Colonic mucosa (tissue), 4 donors: ENCODE data around the gene AGAP1. TPM values are rescaled to one million over a fixed set of nuclear protein-coding genes. Genes with fewer than 3 reads are reported as not detected.
A peak's percentile ranks its signal among the peaks of the same experiment; 100 is the strongest.

ENCODE experiments used
- DNase-seq: peaks from one replicate; pipeline ENCODE4 v3.0.0-alpha.2; 2020
- H3K27ac ChIP-seq: fragments of 200-600 bp; one replicate; pipeline ENCODE4 v1.8.0; 2021
- H3K27me3 ChIP-seq: fragments of 200-600 bp; one replicate; pipeline ENCODE4 v1.8.0; 2021
- H3K36me3 ChIP-seq: fragments of 200-600 bp; one replicate; pipeline ENCODE4 v1.8.0; 2021
- H3K4me1 ChIP-seq: fragments of 200-600 bp; one replicate; pipeline ENCODE4 v1.8.0; 2021; ENCODE audit warnings: mild to moderate bottlenecking
- H3K4me3 ChIP-seq: fragments of 200-600 bp; one replicate; pipeline ENCODE4 v1.8.0; 2021
- H3K9ac ChIP-seq, 2 donors: one replicate each; pipeline ENCODE4 v1.7.0; 2013; ENCODE audit warnings: control low read depth in 2 of 2, low read depth in 2 of 2, low read length in 2 of 2
- H3K9me3 ChIP-seq: fragments of 200-600 bp; one replicate; pipeline ENCODE4 v1.8.0; 2021
- CTCF ChIP-seq: fragments of 200-600 bp; IDR thresholded peaks from one replicate; pipeline ENCODE4 v1.8.0; 2022; ENCODE audit warnings: antibody characterized with exemption, mild to moderate bottlenecking
- intact Hi-C: fragments of 100-400 bp; cut with DNase I; formaldehyde crosslinking; loops from one replicate; pipeline ENCODE4 v1.14.1; 2022
- total RNA-seq, 2 donors: library from RNA; stranded (reverse); fragmentation: NEBNext Ultra II Directional in 1 of 2; extraction: Animal tissue kit (Norgen Biotek cat#: 25700) in 1 of 2; gene quantifications; one replicate each; pipeline ENCODE4 v1.2.1, GENCODE V29; 2021
- donor health status: healthy.
- donor health status: DM: no; HTN: no; CAD: no.
- donor health status: DM: no; HTN: no; CAD: no.

Gene AGAP1
- total RNA-seq, 2 donors from 2014 or later, result 62.1 to 62.9 TPM

GRCh38 chr2:236083934-236084333 lies 590.1 kb downstream of the AGAP1 start:
- H3K27ac ChIP-seq, result no peak overlapping the region
- H3K27me3 ChIP-seq, result no peaks in the 10 kb centered on the region
- no peak for TF ChIP-seq CTCF
- no peak overlapping the region for H3K4me3 ChIP-seq
- no peaks in the 10 kb centered on the region for H3K36me3 ChIP-seq
- peak; percentile 24 for DNase-seq
- H3K9me3 ChIP-seq, result no peaks in the 10 kb centered on the region
- H3K9ac ChIP-seq, result no peak overlapping the region
- intact Hi-C loops, result no loop called here
- H3K4me1 ChIP-seq, result no peaks in the 10 kb centered on the region

- Histone ChIP-seq H3K27me3 (no peaks in the 10 kb centered on the region), H3K4me3 (no peak overlapping the region), H3K9ac (no peak overlapping the region), H3K9me3 (no peaks in the 10 kb centered on the region), H3K36me3 (no peaks in the 10 kb centered on the region), H3K27ac (no peak overlapping the region), H3K4me1 (no peaks in the 10 kb centered on the region)
- no peak for TF ChIP-seq CTCF
- intact Hi-C loops, result no loop called here
- no peak for DNase-seq
These were observed 591.4 kb downstream of the AGAP1 start for GRCh38 chr2:236085211-236085610.

GRCh38 chr2:236085647-236086046 lies 591.8 kb downstream of the AGAP1 start:
- Histone ChIP-seq H3K36me3 (no peaks in the 10 kb centered on the region), H3K9me3 (no peaks in the 10 kb centered on the region), H3K27ac (no peak overlapping the region), H3K4me3 (no peak overlapping the region), H3K9ac (no peak overlapping the region), H3K27me3 (no peaks in the 10 kb centered on the region), H3K4me1 (no peaks in the 10 kb centered on the region)
- no peak for TF ChIP-seq CTCF
- intact Hi-C loops, result no loop called here
- no peak for DNase-seq

- intact Hi-C loops, result no loop called here
- H3K9ac ChIP-seq, result no peak overlapping the region
- H3K9me3 ChIP-seq, result no peaks in the 10 kb centered on the region
- no peak overlapping the region for H3K27ac ChIP-seq
- no peaks in the 10 kb centered on the region for H3K4me1 ChIP-seq
- no peak overlapping the region for H3K4me3 ChIP-seq
- H3K27me3 ChIP-seq, result no peaks in the 10 kb centered on the region
- TF ChIP-seq CTCF, result no peak
- no peak for DNase-seq
- H3K36me3 ChIP-seq, result no peaks in the 10 kb centered on the region
These were observed 592.6 kb downstream of the AGAP1 start for GRCh38 chr2:236086403-236086970.

- no peaks in the 10 kb centered on the region for H3K9me3 ChIP-seq
- intact Hi-C loops, result no loop called here
- no peak for DNase-seq
These were observed 593.2 kb downstream of the AGAP1 start for GRCh38 chr2:236086971-236087465.

More at GRCh38 chr2:236086971-236087465, 593.2 kb downstream of the AGAP1 start:
- H3K4me1 ChIP-seq, result no peaks in the 10 kb centered on the region
- H3K4me3 ChIP-seq, result no peak overlapping the region
- no peaks in the 10 kb centered on the region for H3K36me3 ChIP-seq
- no peak for TF ChIP-seq CTCF
- no peaks in the 10 kb centered on the region for H3K27me3 ChIP-seq
- H3K27ac ChIP-seq, result no peak overlapping the region
- H3K9ac ChIP-seq, result no peak overlapping the region
